HG03175 (cell line): Measurements from ENCODE around the gene DYNLT4.
"Not testable (repeated sequence)": the region's sequence is repeated elsewhere in the genome, so short reads cannot be mapped to it uniquely, and the experiment has no call there.

ENCODE experiments used
- ATAC-seq: cut with Tn5 transposase; IDR thresholded peaks from one replicate; pipeline ENCODE4 v1.9.1; 2021; ENCODE audit warnings: mild to moderate bottlenecking, moderate library complexity; ENCODE audit not compliant: unreplicated experiment

The DYNLT4 gene

DNA sequence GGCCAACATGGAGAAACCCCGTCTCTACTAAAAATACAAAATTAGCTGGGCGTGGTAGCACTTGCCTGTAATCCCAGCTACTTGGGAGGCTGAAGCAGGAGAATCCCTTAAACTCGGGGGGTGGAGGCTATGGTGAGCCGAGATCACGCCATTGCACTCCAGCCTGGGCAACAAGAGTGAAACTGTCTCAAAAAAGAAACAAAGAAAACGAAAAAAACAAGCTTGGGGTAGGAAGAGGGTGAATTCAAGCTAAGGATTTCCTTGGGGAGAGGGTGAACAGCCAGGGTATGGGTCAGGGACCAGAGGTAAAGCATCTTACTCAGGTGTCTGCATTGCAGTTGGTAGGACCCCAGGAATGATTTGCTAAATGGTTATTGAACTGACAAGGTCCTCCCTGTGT is 40.7 kb downstream of the DYNLT4 start:
- not testable (repeated sequence) for ATAC-seq

- no peak for ATAC-seq
Observed at GRCh38 chr1:44760876-44761275, 46.3 kb downstream of the DYNLT4 start.

DNA sequence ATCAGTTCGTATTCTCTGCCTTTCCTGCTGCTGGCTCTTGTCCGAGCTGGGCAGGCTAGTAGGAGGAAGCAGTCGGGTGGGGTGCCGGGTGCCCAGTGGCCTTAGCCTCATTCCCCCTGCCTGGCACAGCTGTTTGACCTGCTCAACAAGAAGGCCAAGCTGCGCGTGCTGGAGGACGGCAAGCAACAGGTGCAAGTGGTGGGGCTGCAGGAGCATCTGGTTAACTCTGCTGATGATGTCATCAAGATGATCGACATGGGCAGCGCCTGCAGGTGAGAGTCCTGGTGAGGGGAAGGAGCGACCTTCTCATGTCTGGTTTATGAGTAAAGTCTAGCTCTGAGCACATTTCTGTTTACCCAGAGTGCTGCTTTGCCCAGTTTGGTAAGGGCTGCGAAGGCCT is 48.1 kb downstream of the DYNLT4 start:
- no peak for ATAC-seq

DNA sequence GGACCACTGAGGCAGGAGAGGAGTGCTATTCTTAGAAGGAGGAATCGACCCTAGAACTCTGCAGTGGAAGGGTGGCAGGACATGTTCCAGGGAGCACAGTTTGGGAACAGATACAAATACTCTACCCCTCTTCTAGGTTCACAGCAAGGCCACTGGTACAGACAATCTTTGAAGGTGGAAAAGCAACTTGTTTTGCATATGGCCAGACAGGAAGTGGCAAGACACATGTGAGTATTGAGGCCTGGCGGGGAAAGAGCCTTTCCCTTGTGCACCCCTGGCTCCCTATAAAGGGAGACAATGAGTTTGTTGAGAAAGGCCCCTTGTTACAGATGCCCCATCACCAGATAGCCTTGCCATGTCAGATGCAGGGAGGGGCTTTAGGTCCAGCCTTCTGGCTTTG is 49.7 kb downstream of the DYNLT4 start:
- ATAC-seq = no peak
